ENCODE measurements around the gene VWCE.
A peak's percentile ranks its signal among the peaks of the same experiment; 100 is the strongest.
"Not testable (repeated sequence)": the region's sequence is repeated elsewhere in the genome, so short reads cannot be mapped to it uniquely, and the experiment has no call there.

The VWCE gene

DNA sequence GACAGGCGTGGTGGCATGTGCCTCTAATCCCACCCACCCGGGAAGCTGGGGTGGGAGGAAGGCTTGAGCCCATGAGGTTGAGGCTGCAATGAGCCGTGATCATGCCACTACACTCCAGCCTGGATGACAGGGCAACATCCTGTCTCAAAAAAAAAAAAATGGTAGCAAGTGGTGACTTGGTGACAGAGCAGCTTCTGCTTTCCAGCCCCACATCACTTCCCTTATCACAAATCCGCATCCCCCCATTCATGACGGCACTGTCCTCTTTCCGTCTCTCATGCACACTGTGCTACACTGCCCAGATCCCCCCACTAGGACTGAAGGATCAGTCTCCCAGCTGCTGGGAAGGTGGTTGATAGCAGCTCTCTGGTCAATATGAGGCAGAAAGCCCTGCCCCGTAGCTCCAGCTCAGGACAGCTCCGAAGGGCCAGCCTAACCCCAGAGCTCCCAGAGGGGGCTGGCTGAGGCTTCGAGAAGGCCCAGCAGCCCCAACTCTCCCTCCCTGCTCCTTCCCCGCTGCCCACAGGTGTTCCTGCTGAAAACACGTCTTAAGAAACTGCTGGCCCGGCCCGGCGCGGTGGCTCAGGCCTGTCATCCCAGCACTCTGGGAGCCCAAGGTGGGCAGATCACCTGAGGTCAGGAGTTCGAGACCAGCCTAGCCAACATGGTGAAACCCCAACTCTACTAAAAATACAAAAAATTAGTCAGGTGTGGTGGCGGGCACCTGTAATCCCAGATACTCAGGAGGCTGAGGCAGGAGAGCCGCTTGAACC lies 38.2 kb downstream of the VWCE start:
- DNase-seq (ENCODE audit: low read depth in 3 of 3, low spot score in 1 of 3): no peak

DNA sequence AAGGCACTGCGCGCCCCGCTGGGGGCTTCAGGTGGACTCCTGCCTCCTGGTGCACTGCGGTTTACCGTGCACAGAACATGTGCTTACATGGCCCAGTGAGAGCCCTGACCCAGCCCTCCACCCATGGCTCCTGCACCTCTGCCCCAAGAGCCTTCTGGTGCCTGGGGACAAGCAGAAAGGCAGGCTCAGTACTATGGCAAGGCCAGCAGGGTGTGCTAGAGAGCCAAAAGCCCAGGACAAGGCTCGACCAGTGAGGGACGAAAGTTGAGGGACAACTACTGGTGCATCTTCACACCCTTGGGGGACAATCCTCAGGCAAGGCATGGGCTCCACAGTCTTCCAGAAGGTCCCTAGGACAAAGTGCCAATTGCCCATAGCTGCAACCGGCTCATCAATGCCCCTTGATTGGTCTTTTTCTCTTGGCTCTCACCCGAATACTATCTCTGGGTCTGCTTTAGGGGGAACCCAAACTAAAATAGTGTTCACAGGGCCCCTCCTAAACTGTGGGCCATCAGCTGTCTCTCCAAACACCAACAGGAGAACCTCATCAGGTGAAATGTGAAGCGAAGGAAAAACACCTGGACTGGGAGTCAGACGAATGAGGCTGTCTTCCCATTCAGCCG lies 40.6 kb downstream of the VWCE start:
- peak in 2 of 3 donors; percentile 16 to 48 for DNase-seq (ENCODE audit: low read depth in 3 of 3, low spot score in 1 of 3)

DNA sequence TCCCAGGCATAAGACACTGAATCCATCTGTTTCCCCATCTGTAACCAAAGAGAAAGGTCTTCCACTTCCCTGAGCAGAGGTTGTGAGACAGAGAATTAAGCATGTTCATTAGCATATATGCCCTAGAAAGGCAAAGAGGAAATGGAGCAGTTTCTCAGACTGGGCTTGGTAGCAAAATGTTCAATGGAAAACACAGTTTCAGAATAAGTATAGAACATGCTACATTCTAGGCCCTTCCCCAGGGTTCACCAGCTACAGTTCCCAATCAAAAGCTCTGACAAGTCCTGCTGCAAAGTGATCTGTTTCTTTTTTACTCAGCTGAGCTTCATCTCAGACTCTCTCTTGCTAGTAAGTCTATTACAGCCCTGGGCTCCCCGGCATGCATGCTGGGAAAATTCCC lies 42.8 kb downstream of the VWCE start:
- DNase-seq (ENCODE audit: low read depth in 3 of 3, low spot score in 1 of 3): not testable (repeated sequence)

DNA sequence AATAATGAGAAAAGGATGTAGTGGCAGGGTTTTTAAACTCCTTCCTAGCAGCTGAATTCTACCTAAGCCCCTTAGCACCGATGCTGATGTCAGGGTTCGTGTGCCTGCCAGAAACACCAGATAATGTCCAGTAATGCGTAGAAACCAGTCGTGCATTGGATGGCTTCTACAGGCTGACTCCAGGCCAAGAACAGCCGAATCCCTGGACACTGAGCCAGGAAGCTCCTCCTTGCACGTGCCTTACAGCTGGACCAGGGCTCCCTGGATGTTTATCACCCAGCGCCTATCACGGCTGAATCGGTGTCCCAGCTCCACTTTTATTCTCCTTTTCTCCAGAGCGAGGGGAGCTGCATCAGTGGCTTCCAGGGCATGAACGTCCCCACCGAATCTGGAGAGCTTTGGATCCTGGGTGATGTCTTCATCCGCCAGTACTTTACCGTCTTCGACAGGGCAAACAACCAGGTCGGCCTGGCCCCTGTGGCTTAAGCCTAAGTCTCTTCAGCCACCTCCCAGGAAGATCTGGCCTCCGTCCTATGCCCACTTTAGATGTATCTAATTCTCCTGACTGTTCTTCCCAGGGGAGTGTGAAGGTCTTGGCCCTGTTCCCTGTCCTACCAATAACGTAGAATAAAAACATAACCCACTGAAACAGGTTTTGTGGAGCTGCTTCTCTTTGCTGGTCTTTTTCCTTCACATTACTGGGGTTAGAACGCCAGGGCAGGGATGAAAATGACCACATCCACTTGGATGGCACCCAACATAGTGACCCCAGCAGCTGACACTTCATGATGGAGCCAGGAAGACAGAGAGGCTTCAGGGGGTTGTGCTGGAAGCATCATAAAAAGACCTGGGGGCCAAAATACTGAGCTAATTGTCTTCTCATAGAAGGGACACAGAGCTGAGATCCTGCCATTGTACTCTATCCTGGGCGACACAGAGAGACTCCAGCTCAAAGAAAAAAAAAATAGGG lies 44.0 kb downstream of the VWCE start:
- not testable (repeated sequence) for DNase-seq (ENCODE audit: low read depth in 3 of 3, low spot score in 1 of 3)

DNA sequence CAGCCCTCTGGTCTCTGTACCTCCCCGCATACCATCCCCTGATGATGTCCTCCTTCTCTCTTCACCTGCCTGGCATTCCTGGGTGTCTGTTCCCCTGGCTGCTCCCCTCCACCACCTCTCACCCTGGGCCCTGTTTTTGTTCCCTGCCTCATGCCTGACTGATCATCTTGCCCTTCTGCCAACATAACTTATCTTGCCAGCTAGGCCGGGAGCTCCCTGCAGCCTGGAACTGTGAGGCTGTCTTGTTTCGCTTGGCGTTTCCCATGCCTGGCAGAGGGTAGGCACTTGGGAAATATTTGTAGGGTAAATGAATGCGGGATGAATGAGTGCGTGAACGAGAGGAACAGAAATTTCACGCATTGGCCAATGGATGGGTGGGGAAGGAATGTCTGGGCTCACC lies 45.9 kb downstream of the VWCE start:
- not testable (repeated sequence) for DNase-seq (ENCODE audit: low read depth in 3 of 3, low spot score in 1 of 3)

DNA sequence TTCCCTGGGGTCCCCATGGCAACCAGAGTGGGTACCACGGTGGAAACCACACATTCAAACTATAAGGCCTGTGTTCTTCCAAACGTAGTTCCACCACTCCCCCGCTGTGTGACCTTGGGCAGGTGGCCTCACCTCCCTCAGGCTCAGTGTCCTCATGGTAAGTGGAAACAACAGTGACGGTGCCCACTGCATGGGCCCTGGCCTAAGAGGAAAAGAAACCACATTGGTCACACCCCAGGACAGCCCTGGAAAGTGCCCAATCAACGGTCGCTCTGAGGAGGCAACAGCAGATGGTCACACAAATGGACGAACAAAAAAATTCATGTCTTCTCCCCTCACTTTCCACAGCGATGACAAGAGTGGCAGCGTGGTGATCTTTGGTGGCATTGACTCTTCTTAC lies 47.0 kb downstream of the VWCE start:
- not testable (repeated sequence) for DNase-seq (ENCODE audit: low read depth in 3 of 3, low spot score in 1 of 3)

DNA sequence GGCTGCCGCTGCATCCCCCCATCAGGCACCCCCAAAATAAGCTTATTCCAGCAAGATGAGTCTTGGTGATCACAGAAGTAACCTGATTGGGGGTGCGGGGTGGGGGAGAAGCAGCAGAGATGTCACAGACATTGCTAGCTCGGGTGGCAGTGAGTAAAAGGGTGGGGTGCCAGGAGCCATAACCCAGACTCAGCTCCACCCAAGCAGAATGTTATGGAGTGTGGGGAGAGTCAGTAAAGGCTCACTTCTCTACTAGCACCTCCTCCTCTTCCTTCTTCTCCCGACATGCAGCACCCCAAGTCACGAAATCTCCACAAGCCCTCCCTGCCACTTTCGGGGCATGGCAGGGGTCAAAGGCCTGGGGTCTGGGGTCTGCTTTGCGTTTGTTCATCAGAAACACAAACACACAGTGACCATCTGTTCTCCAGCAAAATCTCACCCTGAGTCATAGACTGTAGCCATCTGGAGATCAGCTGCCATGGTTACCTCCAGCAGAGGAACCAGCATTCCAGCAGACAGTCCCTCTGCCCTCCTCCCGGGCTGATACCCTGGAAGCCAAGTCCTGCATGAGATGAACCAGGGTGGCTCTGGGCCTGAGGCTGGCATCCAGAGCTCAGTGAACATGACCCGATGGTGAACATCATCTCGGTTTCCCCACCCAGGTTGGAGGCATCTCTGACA lies 49.7 kb downstream of the VWCE start:
- not testable (repeated sequence) for DNase-seq (ENCODE audit: low read depth in 3 of 3, low spot score in 1 of 3)

DNA sequence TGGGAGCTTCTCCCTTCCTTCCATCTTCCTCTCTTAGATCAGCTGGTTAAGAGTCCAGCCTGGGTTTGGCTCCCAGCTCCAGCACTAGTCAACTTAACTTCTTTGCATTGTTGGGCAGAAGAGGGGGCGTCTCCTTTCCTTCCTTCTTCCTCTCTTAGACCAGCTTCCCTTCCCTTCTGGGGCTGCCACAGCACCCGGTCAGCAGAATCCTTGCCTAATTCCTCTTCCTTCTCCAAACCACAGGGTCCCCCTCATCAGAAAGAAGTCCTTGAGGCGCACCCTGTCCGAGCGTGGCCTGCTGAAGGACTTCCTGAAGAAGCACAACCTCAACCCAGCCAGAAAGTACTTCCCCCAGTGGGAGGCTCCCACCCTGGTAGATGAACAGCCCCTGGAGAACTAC lies 53.6 kb downstream of the VWCE start:
- not testable (repeated sequence) for DNase-seq (ENCODE audit: low read depth in 3 of 3, low spot score in 1 of 3)

DNA sequence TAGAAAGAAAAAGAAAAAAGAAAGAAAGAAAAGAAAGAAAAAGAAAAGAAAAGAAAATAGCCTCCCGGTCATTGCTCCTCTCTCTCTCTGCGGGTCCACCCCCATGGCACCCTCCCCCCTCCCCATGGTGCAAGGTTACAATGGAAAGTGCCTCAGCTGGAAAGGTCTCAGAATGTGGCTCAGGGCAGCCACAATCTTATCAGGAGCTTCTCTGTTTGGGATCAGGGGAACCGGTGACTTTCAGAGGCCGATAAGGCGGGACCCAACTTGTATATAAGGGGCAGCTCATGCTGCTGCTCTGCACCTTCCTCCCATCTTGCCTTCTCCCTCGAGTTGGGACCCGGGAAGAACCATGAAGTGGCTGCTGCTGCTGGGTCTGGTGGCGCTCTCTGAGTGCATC lies 54.2 kb downstream of the VWCE start, which contains the start of gene PGA5:
PGA5 (plus strand) TSS at position 301 of the 400 bp plus-strand sequence; CDS start at position 353, 52 bp downstream.
- not testable (repeated sequence) for DNase-seq (ENCODE audit: low read depth in 3 of 3, low spot score in 1 of 3)

DNA sequence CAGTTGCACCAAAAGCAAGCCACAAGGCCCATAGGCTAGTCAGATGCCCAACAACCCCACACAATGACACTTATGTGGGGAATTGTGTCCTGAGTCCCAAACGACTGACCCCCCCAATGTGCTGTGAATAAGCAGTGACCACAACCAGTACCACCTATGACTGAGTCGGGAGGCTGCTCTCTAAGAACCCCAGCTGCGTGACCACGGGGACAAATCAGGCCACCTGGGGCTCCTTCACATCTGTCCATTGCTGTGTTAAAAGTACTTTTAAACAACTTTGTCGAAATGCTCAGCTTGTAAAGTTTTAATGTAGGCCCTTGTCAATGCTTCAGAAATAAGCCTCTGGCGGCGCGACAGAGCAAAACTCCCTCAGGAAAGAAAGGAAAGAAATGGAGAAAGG lies 54.8 kb downstream of the VWCE start:
- DNase-seq (ENCODE audit: low read depth in 3 of 3, low spot score in 1 of 3): not testable (repeated sequence)

DNA sequence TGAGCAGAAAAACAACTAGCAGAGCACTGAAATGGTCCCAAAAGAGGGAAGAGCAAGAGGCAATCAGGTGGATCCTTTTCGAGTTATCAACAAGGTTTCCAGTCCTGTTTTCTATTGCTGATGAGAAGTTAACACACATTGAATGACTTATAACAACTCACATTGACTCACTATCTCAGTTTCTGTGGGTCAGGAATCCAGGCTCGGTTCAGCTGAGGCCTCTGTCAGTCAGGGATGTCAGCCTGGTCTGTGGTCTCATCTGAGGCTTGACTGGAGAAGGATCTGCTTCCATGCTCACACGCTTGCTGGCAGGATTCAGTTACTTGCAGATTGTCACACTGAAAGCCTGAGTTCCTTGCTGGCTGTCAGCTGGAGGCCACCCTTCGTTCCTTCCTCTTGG lies 58.0 kb downstream of the VWCE start:
- DNase-seq (ENCODE audit: low read depth in 3 of 3, low spot score in 1 of 3): not testable (repeated sequence)

DNA sequence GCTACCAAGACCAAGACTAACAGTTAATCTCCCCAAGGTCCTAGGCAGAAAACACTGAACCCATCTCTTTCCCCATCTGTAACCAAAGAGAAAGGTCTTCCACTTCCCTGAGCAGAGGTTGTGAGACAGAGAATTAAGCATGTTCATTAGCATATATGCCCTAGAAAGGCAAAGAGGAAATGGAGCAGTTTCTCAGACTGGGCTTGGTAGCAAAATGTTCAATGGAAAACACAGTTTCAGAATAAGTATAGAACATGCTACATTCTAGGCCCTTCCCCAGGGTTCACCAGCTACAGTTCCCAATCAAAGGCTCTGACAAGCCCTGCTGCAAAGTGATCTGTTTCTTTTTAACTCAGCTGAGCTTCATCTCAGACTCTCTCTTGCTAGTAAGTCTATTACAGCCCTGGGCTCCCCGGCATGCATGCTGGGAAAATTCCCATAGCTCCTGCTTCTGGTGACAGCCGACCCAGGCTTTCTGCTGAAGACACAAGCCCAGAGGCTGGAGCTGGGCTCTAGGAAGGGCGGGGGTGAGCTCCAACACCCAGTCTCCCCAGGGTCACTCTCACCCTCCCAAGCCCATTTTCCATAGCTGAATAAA lies 62.5 kb downstream of the VWCE start:
- not testable (repeated sequence) for DNase-seq (ENCODE audit: low read depth in 3 of 3, low spot score in 1 of 3)

DNA sequence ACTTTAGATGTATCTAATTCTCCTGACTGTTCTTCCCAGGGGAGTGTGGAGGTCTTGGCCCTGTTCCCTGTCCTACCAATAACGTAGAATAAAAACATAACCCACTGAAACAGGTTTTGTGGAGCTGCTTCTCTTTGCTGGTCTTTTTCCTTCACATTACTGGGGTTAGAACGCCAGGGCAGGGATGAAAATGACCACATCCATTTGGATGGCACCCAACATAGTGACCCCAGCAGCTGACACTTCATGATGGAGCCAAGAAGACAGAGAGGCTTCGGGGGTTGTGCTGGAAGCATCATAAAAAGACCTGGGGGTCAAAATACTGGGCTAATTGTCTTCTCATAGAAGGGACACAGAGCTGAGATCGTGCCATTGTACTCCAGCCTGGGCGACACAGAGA lies 63.5 kb downstream of the VWCE start:
- DNase-seq (ENCODE audit: low read depth in 3 of 3, low spot score in 1 of 3): not testable (repeated sequence)

DNA sequence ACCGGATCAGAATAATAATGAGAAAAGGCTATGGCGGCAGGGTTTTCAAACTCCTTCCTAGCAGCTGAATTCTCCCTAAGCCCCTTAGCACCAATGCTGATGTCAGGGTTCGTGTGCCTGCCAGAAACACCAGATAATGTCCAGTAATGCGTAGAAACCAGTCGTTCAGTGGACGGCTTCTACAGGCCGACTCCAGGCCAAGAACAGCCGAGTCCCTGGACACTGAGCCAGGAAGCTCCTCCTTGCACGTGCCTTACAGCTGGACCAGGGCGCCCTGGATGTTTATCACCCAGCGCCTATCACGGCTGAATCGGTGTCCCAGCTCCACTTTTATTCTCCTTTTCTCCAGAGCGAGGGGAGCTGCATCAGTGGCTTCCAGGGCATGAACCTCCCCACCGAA lies 64.1 kb downstream of the VWCE start:
- DNase-seq (ENCODE audit: low read depth in 3 of 3, low spot score in 1 of 3): not testable (repeated sequence)

DNA sequence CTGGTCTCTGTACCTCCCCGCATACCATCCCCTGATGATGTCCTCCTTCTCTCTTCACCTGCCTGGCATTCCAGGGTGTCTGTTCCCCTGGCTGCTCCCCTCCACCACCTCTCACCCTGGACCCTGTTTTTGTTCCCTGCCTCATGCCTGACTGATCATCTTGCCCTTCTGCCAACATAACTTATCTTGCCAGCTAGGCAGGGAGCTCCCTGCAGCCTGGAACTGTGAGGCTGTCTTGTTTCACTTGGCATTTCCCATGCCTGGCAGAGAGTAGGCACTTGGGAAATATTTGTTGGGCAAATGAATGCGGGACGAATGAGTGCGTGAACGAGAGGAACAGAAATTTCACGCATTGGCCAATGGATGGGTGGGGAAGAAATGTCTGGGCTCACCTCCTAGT lies 65.7 kb downstream of the VWCE start:
- DNase-seq (ENCODE audit: low read depth in 3 of 3, low spot score in 1 of 3): not testable (repeated sequence)

DNA sequence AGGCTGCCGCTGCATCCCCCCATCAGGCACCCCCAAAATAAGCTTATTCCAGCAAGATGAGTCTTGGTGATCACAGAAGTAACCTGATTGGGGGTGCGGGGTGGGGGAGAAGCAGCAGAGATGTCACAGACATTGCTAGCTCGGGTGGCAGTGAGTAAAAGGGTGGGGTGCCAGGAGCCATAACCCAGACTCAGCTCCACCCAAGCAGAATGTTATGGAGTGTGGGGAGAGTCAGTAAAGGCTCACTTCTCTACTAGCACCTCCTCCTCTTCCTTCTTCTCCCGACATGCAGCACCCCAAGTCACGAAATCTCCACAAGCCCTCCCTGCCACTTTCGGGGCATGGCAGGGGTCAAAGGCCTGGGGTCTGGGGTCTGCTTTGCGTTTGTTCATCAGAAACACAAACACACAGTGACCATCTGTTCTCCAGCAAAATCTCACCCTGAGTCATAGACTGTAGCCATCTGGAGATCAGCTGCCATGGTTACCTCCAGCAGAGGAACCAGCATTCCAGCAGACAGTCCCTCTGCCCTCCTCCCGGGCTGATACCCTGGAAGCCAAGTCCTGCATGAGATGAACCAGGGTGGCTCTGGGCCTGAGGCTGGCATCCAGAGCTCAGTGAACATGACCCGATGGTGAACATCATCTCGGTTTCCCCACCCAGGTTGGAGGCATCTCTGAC lies 68.5 kb downstream of the VWCE start:
- DNase-seq (ENCODE audit: low read depth in 3 of 3, low spot score in 1 of 3): not testable (repeated sequence)

DNA sequence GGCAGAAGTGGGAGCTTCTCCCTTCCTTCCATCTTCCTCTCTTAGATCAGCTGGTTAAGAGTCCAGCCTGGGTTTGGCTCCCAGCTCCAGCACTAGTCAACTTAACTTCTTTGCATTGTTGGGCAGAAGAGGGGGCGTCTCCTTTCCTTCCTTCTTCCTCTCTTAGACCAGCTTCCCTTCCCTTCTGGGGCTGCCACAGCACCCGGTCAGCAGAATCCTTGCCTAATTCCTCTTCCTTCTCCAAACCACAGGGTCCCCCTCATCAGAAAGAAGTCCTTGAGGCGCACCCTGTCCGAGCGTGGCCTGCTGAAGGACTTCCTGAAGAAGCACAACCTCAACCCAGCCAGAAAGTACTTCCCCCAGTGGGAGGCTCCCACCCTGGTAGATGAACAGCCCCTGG lies 72.4 kb downstream of the VWCE start:
- not testable (repeated sequence) for DNase-seq (ENCODE audit: low read depth in 3 of 3, low spot score in 1 of 3)

DNA sequence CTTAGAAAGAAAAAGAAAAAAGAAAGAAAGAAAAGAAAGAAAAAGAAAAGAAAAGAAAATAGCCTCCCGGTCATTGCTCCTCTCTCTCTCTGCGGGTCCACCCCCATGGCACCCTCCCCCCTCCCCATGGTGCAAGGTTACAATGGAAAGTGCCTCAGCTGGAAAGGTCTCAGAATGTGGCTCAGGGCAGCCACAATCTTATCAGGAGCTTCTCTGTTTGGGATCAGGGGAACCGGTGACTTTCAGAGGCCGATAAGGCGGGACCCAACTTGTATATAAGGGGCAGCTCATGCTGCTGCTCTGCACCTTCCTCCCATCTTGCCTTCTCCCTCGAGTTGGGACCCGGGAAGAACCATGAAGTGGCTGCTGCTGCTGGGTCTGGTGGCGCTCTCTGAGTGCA lies 73.1 kb downstream of the VWCE start, which contains the start of gene PGA4:
PGA4 (plus strand) TSS at position 301 of the 400 bp plus-strand sequence; CDS start at position 355, 54 bp downstream.
- DNase-seq (ENCODE audit: low read depth in 3 of 3, low spot score in 1 of 3): not testable (repeated sequence)

DNA sequence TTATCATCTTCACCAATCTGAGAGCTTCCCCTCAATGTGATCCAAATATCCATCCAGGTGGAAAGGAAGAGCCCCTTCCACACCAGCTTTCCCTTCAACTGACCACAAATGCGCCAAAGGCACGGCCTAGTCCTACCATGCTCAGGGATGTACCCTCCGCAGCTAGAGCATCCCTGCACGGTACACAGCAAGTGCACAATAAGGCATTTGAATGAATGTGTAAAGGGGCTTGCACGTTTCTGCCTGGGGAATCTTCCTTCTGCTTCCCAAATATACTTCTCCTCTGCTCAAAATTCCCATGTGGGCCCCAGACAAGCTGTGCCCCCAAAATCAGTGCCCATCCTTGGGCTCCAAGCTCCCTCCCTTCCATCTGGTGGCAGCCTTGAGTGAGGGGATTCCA lies 76.1 kb downstream of the VWCE start:
- DNase-seq (ENCODE audit: low read depth in 3 of 3, low spot score in 1 of 3): not testable (repeated sequence)

DNA sequence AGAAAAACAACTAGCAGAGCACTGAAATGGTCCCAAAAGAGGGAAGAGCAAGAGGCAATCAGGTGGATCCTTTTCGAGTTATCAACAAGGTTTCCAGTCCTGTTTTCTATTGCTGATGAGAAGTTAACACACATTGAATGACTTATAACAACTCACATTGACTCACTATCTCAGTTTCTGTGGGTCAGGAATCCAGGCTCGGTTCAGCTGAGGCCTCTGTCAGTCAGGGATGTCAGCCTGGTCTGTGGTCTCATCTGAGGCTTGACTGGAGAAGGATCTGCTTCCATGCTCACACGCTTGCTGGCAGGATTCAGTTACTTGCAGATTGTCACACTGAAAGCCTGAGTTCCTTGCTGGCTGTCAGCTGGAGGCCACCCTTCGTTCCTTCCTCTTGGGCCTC lies 76.8 kb downstream of the VWCE start:
- DNase-seq (ENCODE audit: low read depth in 3 of 3, low spot score in 1 of 3): not testable (repeated sequence)
